ENCODE results near the gene MKNK2.
"Not testable (repeated sequence)": the region's sequence is repeated elsewhere in the genome, so short reads cannot be mapped to it uniquely, and the experiment has no call there.

The MKNK2 gene

DNA sequence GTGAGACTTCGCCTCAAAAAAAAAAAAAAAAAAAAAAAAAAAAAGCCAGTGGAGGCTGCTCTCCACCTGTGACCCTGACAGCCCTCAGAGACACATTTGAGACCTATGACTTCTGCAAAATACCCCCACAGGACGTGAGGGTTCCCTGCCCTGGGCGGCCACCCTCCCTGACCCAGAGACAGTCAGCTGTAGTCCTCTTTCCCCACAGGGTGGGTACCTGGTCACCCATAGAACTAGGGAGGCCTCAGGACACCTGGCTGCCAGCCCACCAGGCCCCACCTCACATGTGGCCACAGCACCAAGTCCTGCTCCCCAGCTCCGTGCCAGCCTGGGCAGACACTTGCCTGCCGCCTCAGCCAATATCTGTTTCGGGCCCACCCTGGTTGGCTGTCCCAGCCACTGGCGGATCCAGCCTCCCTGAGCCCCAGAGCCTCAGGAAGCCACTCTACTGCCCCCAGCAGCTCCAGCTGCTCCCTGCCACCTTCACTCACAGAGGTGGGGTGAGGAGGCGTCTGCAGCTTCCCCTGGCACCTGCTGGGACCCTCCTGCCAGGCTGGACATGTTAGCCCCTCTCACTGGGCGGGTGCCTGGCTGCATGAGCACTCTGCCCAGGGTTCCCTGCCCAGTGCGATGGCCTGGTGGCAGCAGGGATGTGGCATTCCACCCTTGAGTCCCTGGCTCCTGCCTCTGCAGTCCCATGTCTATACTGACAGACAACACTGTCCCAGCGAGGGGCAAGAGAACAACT lies 6.9 kb downstream of the MKNK2 start:
- DNase-seq: no peak

DNA sequence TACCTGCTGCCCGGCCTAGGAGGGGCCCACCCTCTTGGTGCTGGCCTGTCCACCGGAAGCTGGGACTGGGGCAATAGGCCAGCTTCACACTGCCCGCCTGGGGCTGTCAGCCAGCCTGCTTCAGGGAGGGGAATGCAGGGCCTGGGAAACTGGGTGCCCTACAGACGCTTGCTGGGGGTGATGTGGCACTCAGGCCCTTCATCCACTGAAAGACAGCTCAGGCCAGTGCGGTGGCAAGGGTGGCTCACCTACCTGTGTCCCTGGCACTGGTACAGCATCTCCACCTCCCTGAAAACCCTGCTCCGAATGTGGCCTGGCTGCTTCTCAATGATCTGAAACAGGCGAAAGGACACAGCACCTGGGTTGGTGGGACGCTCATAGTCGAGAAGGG lies 7.8 kb downstream of the MKNK2 start:
- DNase-seq: no peak

DNA sequence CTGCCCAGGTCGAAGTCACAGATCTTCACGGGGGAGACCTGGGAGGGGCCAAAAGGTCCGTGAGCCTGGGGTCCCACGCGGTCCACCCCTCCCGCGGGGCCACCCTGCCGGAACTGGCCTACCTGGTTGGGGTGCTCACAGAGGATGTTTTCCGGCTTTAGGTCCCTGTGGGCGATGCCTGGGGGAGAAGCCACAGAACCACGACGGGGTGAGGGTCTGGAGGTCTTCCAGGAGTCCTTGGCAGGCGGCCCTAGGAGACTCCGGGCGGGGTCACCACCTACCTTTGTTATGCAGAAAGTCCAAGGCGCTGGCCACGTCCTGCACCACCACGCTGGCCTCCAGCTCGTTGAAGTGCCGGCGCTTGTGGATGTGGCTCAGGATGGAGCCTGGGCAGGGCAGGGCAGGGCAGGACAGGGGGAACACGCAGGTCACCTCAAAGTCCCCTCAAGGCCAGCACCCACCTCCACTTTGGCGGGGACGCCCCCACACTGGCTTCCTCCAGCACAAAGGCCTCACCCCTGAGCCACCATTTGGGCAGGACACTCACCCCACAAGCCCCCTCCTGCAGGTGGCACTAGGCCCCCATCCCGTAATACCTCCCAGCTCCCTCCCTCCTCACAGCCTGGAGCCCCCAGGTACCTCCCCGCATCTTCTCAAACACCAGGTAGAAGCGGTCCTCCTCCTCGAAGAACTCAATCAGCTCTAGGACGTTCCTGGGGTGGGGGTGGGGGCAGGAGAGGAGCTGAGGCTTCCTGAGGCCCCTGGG lies 8.4 kb downstream of the MKNK2 start:
- no peak for DNase-seq

DNA sequence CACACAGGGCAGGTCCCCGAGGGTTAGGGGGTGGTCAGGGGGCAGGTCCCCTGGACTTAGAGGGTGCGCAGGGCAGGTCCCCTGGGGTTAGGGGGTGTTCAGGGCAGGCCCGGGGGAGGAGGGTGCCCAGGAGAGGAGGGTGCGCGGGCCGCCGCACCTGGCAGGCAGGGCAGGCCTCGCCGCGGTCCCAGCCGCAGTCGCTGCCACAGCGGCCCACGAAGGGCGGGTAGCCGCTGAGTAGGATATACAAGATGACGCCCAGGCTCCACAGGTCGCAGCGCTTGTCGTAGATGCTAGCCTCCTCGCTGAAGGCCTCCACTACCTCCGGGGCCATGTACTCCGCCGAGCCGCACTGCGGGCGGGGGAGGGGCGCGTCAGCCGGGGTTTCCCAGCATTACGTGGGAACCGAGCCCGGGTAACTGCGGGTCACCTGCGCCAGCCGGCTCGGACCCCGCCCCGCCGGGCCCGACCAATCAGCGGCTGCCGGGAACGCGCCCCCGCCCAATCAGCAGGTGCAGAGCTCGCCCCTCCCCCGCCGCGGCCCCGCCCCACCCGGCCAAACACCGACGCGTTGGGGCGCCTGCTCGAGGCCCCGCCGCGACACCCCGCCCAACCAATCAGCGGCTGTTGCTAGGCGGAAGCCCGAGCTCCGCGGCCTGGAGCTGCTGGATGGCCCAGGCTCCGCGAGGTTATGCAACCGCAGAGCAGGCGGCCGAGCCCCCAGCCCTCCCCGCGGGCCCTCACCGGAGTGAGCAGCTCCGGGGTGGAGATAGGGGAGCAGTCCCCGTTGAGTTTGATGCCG lies 9.2 kb downstream of the MKNK2 start:
- DNase-seq: peak; percentile 98 to 100 (median 100)

DNA sequence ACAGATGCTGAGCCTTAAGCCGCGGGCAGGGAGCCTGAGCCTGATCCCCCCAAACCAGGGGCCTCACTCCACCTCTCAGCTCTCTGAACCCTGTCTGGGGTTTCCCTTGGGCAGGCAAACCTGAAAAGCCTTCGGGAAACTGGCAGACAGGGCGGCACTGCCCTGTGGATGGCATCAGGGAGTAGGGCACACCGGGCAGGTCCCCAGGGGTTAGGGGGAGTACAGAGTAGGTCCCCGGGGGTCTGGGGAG lies 9.7 kb downstream of the MKNK2 start:
- DNase-seq: no peak

DNA sequence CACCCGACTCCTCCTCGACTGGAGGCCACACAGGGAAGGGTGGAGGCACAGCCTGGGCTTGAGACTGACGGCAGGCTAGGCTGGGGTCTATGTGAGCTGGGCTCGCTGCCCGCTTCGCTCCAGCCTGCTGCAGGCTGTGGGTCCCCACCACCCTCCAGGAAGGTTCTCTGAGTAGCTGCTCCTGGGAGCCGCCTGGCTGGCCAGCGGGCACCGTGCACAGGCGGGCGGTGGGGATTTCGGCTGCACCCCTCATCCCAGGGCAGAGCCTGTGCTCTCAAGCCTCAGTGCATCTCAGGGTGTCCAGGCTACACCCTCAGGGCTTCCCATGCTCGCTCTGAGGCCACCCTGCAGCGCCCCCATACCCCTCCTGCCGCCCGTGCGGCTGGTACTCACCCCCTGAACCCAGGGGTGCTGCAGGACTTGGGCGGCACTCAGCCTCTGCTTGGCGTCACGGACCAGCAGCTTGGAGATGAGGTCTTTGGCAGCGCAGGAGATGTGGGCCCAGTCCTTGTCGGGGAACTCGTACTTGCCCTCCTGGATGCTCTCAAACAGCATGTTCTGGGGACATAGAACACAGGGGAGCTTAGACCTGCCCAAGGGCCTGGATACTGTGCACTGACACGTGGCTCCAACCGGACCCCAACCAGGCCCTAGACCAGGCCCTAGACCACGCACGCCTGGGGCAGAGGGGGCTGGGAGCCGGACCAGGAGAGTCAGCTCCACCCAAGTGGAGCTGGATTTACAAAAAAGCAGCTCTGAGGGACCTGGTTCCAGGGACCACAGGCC lies 10.2 kb downstream of the MKNK2 start:
- DNase-seq: no peak

DNA sequence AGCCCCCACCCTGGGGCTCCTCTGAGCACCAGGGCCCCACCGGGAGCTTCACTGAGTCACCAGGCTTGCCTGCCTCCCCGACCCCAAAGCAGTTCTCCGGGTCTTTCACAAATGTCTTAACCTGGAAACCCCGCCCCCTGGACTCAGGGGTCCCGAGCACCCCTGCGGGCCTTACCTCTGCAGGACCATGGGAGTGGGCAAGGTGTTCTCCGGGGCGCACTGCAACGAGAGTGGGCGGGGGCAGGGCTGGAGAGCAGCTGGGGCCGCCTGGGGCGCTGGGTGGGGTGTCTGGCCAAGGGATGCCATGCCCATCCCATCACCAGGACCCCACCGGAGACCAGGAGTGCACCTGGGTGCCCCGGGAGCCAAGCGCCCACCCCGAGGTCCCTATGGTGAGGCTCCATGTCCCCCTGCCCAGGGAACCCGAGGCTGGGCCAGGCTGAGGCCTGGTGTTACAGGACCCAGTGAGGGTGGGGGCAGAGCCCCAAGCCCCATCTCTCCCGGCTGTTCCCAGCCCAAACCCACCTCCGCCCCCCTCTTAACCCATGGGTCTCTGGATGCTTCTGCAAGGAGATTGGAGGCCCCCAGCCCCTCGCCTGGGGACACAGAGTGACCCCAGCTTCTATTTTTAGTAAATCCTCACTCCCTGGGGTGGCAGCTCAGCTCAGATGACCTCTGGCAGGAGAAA lies 10.9 kb downstream of the MKNK2 start:
- DNase-seq: no peak

DNA sequence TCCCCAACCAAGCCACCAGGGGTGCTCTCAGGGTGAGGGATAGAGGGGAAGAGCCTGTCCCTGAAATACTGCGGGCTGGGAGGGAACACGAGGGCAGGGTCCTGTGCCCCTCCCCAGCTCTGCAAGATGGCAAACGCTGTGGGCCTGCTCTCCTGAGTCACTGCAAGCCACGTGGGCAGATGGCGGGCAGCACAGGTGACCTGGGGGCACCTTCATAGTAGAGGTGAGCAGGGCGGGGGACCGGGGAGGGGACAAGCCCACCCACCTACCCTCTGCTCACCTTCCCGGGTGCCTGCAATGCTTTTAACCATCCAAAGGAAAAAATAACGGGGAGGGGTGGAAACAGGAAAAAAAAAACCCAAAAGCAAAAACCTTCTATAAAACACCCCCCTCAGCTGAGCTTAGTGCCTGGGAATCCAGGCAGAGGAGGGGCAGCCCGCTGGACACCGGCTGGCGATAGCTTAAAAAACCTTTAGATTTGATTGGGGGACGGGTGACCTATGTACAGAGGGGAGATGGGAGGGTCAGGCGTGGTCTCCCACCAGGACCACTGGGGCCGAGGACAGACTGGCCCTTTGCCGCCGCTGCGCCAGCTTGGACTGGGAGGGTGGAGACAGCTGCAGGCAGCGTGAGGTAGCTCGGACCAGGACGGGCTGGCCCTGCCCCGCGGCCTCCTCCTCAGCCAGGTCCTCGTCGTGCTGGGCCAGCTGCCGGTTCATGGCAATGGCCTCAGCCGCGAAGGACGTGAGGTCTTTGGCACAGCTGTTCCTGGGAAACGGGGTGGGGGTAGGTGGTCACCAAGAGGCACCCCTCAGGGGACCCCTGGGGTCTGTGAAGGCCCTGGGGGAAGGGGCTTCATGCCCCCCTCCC lies 11.7 kb downstream of the MKNK2 start:
- DNase-seq: no peak

DNA sequence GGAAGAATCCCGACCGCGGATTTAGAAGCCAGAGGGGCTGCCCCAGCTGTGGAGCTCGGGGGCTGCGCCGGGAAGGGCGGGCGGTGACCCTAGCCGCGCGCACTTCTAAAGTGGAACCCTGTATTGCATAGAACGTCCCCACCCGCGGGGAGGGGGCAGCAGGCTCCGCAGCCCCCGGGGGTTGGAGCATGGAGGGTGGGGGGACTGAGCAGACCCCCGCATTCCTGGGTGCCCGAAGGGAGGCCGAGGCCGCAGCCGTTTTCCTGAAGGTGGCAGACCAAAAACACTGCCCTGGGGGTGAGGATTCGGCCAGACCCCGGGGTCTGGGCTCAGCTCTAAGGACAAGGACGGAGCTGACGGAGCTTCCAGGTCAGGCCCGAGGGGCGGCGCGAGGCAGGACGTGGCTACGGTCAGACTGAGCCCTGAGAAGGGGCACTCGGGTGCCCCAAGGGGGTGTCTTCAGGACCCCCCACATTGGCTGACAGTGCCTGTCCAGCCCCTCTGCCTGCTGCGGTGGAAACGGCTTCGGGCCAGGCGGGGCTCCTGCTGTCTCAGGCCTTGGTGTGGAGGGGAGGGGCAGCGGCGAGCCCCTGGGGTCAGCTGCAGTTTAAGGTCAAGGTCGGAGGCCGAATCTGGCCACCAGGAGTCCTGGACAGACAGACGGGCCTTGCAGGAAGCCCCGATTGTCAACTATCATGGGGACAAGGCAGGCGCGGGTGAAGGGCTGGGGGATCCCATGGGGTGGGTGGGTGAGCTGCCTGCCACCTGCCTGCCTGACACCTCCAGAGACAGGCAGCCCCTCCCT lies 12.6 kb downstream of the MKNK2 start:
- DNase-seq: no peak

DNA sequence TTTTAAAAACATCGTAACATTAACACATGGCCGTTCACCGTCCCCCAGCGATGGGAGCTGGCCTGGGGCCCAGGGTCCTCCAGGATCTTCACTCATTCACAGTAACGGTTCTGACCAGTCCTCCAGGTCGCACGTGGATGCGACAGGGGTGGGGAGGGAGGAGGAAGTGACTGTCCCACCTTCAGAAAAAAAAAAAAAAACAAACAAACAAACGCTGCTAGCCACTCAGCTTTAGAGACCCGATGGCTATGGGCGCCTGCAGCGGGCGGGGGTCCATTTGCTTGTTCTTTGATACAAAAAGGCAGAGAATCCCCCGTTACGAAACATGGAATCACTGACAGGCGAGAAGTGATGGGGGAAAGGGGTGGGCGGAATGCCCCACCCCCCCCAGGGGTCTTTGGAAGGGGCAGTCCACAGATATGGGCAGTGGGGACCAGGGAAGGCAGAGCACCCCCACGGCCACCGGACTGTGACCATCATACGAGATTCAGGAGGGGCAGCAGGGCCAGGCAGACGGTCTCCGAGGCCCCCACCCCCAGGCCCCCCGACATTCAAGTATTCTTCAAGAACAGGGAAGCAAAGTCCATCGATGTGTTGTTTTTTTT lies 13.3 kb downstream of the MKNK2 start:
- DNase-seq: no peak

DNA sequence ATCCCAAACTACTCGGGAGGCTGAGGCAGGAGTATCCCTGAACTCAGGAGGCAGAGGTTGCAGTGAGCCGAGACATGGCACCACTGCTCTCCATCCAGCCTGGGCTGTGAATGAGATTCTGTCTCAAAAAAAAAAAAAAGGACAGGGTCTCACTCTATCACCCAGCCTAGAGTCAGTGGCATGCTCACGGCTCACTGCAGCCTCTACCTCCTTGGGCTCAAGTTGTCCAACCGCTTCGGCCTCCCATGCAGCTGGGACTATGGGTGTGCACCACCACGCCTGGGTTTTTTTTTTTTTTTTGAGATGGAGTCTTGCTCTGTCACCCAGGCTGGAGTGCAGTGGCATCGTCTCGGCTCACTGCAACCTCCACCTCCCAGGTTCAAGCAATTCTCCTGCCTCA lies 14.6 kb downstream of the MKNK2 start:
- peak in 1 of 5 donors; percentile 0 for DNase-seq

DNA sequence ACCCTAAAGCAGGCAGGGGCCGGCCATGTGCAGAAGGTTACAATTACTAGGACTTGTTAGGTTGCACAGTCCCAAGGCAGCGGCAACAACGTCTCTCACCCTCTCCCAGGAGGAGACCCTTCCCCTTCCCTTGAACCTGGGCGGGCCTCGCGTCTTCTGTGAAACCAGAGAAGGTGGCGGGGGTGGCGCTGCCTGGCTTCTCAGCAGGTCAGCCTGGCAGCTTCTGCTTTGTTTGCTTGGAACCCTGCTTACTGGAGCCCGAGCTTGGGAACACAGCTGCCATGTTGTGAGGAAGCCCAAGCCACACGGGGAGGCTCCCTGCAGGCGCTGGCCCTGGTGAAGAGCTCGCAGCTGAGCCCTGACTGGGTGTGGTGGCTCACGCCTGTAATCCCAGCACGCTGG lies 15.5 kb downstream of the MKNK2 start:
- peak in 1 of 5 donors; percentile 1 for DNase-seq

DNA sequence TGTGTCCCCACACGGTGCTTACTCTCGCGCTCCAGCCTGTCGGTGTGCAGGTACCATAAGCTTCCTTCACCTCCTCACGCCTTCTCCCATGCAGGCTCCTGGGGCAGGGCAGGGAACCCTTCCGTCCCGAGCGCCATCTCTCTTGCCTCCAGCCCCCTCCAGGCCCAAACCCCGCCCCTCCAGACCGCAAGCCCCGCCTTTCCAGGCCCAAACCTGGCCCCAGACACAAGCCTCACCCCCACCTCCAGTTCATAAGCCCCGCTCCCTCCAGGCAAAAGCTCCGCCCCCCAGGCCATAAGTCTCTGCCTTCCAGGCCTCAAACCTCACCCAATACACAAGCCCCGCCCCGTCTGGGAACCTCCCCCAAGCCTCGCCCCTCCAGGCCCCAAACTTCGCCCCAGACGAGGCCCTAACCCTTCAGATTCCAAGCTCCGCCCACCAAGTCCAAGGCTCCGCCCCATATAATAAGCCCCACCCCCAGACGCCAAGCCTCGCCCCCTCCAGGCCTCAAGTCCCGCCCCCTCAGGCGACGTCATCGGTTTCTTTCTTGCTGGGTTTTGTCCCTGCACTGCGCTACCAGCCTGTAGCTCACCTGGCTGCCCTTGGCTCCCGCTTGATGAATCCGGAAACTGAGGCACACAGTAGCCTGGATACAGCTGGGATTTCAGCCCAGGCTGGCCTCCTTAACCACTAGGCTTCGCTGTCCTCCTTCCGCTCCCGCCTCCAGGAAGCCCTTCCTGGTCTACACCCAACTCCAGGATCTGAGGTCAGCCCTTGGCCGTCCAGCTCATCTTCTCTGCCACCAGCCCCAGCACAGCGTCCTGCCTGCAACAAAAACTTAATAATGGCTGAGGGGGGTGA lies 16.1 kb downstream of the MKNK2 start:
- peak; percentile 50 to 66 (median 64) for DNase-seq

DNA sequence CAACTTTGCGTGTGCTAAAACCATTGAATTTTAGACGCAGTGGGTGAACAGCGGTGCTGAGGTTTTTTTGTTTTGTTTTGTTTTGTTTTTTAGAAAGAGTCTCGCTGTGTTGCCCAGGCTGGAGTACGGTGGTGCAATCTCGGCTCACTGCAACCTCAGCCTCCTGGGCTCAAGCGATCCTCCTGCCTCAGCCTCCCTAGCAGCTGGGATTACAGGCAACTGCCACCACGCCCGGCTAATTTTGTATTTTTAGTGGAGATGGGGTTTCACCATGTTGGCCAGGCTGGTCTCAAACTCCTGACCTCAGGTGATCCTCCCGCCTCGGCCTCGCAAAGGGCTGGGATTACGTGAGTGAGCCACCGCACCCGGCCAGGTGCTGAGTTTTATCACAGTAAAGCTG lies 16.8 kb downstream of the MKNK2 start:
- not testable (repeated sequence) for DNase-seq

DNA sequence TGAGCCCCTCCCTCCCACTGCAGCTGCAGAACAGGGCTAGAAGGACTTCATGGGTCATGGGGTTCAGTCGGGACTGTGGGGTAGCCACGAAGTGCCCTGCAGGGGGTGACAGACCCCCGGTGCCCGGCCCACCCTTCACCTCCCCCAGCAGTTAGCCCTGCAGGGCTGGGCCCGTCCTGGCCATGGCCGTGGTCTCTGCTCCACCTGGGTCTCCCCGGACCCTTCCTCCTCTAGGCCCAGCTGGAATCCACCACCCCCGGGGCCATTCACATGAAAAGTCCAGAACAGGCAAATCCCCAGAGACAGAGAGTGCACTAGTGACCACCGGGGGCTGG lies 17.3 kb downstream of the MKNK2 start:
- DNase-seq: no peak

DNA sequence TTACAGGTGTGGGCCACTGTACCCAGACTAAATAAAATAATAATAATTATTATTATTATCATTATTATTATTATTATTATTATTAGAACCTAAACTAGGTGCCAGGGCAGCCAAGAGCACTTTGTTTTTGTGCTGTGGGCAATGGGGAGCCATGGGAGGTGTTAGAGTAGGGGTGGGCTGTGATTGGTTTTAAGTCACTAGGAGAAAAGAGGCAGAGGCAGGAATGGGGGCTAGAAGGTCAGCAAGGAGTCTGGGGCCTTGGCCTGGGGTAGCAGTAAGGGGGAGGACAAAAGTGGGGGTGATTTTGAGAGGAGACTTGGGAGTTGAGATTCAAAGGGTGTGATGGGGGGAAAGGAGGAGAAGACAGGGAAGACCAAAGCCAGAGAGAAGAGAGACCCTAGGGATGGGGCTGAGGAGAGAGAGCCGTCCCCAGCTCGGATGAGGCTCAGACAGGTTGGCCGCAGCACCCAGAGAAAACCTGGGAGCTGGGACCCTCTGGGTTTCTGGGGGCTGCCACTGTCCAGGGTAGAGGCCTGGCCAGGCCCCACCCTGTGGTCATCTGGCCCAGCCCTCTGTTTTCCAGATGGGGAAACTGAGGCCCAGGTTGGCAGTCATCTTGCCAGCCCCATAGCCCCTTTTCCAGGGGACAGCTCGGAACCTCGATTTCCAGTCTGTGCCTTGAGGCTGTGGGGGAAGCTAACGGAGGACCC lies 17.8 kb downstream of the MKNK2 start:
- no peak for DNase-seq

DNA sequence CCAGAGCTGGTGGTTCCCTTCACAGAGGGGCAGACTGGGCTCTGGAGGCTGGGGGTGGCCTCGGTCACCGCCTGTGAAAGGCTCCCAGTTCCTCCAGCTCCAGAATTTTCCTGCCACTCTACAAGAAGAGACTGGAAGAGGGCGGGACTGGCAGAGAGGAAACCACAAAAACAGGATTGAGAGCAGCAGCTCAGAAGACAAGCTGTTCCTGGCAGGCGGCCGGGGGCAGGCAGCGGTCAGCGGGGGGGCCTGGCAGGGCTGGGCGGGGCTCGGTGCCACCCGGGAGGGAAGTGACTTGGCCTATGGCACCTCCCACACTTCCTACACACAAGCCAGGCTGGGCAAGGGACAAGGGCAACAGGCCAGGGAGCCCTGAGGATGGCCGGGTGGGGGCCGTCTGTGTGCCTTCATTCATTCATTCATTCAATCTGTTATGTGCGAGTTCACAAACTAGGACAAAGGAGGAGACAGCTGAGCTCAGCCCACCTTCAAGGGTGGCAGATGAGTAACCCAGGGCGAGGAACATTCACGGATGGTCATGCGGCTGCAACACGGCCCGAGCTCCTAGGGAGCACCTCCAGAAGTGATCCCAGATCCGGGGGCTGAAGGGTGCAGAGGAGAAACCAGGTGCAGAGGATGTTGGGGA lies 18.6 kb downstream of the MKNK2 start:
- DNase-seq: peak in 1 of 5 donors; percentile 71

DNA sequence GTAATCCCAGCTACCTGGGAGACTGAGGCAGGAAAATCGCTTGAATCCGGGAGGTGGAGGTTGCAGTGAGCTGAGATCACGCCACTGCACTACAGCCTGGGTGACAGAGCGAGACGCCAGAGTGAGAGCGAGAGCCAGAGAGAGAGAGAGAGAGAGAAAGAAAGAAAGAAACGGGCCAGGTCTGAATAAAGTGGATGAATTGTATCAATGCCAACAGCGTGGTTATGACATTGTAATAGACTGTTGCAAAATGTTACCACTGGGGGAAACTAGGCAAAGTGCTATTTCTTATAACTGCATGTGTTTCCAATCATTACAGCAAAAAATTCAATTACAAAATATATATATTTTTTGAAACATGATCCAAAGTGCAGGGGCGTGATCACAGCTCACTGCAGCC lies 23.7 kb downstream of the MKNK2 start:
- DNase-seq: no peak
